ENCODE data around the gene STRIP2. TPM values are rescaled to one million over a fixed set of nuclear protein-coding genes. Genes with fewer than 3 reads are reported as not detected.
A peak's percentile ranks its signal among the peaks of the same experiment; 100 is the strongest.

The STRIP2 gene
- total and polyA plus RNA-seq, 9 of the 15 experiments (the other 6 are each of a cell fraction or from before 2014, with no cell fraction given): 10.1 to 81.8 (median 42.3) TPM

DNA sequence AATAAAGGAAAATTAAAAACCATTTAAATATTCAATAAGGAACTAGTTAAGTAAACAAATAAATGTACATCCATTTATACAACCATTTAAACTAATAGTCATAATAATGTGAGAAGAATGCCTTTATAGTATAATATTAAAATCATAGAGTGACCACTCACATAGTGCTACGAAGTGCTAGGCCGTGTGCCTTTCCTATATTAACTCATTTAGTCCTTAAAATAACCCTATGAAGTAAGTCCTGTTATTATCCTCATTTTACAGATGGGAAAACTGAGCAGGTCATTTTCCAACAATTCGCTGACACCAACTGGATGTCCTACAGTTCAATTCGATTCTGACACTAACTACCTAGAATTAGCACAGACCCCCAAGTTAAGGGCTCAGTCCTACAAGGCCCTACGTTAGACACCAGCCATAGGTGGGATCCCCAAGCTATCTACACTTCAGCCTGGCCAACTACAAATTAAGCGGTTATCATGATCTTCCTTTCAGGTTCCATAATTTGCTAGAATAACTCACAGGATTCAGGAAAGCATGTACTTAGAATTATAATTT lies 4.1 kb downstream of the STRIP2 start (continued):
- TF ChIP-seq, protein P1, sequence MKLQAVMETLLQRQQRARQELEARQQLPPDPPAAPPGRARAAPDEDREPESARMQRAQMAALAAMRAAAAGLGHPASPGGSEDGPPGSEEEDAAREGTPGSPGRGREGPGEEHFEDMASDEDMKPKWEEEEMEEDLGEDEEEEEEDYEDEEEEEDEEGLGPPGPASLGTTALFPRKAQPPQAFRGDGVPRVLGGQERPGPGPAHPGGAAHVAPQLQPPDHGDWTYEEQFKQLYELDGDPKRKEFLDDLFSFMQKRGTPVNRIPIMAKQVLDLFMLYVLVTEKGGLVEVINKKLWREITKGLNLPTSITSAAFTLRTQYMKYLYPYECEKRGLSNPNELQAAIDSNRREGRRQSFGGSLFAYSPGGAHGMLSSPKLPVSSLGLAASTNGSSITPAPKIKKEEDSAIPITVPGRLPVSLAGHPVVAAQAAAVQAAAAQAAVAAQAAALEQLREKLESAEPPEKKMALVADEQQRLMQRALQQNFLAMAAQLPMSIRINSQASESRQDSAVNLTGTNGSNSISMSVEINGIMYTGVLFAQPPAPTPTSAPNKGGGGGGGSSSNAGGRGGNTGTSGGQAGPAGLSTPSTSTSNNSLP (IDR thresholded peaks at IDR 0.05; ENCODE audit: borderline replicate concordance, low read depth, low read length): no peak
- no peak for TF ChIP-seq FOXA1 (IDR thresholded peaks at IDR 0.05; ENCODE audit: borderline replicate concordance)
- no peak for TF ChIP-seq BDP1 (IDR thresholded peaks at IDR 0.05; ENCODE audit: insufficient read depth, insufficient read length)
- peak; percentile 78; the same call in 1 of the 2 replicates for TF ChIP-seq BRD4 (IDR thresholded peaks at IDR 0.05)
- no peak for TF ChIP-seq ZNF146 (CRISPR knock-in tag; IDR thresholded peaks at IDR 0.05; ENCODE audit: unreplicated experiment)
- TF ChIP-seq ZFX (CRISPR knock-in tag; IDR thresholded peaks at IDR 0.05): peak; percentile 74
- TF ChIP-seq, protein P2, sequence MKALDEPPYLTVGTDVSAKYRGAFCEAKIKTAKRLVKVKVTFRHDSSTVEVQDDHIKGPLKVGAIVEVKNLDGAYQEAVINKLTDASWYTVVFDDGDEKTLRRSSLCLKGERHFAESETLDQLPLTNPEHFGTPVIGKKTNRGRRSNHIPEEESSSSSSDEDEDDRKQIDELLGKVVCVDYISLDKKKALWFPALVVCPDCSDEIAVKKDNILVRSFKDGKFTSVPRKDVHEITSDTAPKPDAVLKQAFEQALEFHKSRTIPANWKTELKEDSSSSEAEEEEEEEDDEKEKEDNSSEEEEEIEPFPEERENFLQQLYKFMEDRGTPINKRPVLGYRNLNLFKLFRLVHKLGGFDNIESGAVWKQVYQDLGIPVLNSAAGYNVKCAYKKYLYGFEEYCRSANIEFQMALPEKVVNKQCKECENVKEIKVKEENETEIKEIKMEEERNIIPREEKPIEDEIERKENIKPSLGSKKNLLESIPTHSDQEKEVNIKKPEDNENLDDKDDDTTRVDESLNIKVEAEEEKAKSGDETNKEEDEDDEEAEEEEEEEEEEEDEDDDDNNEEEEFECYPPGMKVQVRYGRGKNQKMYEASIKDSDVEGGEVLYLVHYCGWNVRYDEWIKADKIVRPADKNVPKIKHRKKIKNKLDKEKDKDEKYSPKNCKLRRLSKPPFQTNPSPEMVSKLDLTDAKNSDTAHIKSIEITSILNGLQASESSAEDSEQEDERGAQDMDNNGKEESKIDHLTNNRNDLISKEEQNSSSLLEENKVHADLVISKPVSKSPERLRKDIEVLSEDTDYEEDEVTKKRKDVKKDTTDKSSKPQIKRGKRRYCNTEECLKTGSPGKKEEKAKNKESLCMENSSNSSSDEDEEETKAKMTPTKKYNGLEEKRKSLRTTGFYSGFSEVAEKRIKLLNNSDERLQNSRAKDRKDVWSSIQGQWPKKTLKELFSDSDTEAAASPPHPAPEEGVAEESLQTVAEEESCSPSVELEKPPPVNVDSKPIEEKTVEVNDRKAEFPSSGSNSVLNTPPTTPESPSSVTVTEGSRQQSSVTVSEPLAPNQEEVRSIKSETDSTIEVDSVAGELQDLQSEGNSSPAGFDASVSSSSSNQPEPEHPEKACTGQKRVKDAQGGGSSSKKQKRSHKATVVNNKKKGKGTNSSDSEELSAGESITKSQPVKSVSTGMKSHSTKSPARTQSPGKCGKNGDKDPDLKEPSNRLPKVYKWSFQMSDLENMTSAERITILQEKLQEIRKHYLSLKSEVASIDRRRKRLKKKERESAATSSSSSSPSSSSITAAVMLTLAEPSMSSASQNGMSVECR (CRISPR knock-in tag; IDR thresholded peaks at IDR 0.05): no peak
- TF ChIP-seq EP300 (IDR thresholded peaks at IDR 0.05; ENCODE audit: low read length): no peak
- 0 out of 2 replicates have a peak, but pooled peaks have one; percentile 10 for TF ChIP-seq GATAD2B (IDR thresholded peaks at IDR 0.05; ENCODE audit: borderline replicate concordance)
- 0 out of 4 replicates have a peak, but pooled peaks of 1 of the 2 experiments have one; percentile 89 for TF ChIP-seq KDM4B (IDR thresholded peaks at IDR 0.05; ENCODE audit: borderline replicate concordance in 2 of 2, low read depth in 1 of 2)
- no peak for TF ChIP-seq ZBTB8A (IDR thresholded peaks at IDR 0.05; ENCODE audit: partially characterized antibody)
- TF ChIP-seq RBBP5 (IDR thresholded peaks at IDR 0.05; ENCODE audit: borderline replicate concordance, insufficient read depth, low read length, poor library complexity, severe bottlenecking): peak; percentile 10
- 0 out of 2 replicates have a peak, but pooled peaks have one; percentile 54 for TF ChIP-seq KDM2B (CRISPR knock-in tag; IDR thresholded peaks at IDR 0.05)
- 0 out of 2 replicates have a peak, but pooled peaks have one; percentile 49 for TF ChIP-seq PHB (CRISPR knock-in tag; IDR thresholded peaks at IDR 0.05)
- TF ChIP-seq NFRKB (IDR thresholded peaks at IDR 0.05; ENCODE audit: low read depth): peak; percentile 79
- peak; percentile 39; the same call in 1 of the 2 replicates for TF ChIP-seq BCOR (IDR thresholded peaks at IDR 0.05)
- TF ChIP-seq, protein P3, sequence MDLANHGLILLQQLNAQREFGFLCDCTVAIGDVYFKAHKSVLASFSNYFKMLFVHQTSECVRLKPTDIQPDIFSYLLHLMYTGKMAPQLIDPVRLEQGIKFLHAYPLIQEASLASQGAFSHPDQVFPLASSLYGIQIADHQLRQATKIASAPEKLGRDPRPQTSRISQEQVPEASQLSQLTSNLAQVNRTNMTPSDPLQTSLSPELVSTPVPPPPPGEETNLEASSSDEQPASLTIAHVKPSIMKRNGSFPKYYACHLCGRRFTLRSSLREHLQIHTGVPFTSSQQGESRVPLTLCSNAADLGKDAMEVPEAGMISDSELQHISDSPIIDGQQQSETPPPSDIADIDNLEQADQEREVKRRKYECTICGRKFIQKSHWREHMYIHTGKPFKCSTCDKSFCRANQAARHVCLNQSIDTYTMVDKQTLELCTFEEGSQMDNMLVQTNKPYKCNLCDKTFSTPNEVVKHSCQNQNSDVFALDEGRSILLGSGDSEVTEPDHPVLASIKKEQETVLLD (IDR thresholded peaks at IDR 0.05): no peak

All from K562 (cell line).